Right atrium auricular region (tissue), 2 donors: ENCODE measurements around the gene MTRR. TPM values are rescaled to one million over a fixed set of nuclear protein-coding genes. Genes with fewer than 3 reads are reported as not detected.

ENCODE experiments used
- DNase-seq: peaks from one replicate; pipeline ENCODE4 v3.0.0-alpha.2; 2019; ENCODE audit warnings: low spot score
- H3K27ac ChIP-seq, 2 donors: fragments of 200-600 bp; sonication (generic); 1 replicate in 1 of 2; 2 replicates in 1 of 2; pipeline ENCODE4 v1.5.1; 2016 to 2019
- H3K27me3 ChIP-seq, 2 donors: fragments of 200-600 bp; sonication (generic); one replicate each; pipeline versions ENCODE4 v1.5.1 to v1.6.0; 2017 to 2019
- H3K36me3 ChIP-seq: fragments of 200-600 bp; sonication (generic); one replicate; pipeline ENCODE4 v1.5.1; 2016
- H3K4me1 ChIP-seq, 2 donors: fragments of 200-600 bp; sonication (generic); one replicate each; pipeline versions ENCODE4 v1.5.1 to v1.6.0; 2017 to 2019
- H3K4me3 ChIP-seq, 2 donors: fragments of 200-600 bp; sonication (generic); 1 replicate in 1 of 2; 2 replicates in 1 of 2; pipeline ENCODE4 v1.5.1; 2017 to 2019; ENCODE audit warnings: mild to moderate bottlenecking in 1 of 2, moderate library complexity in 1 of 2
- H3K9me3 ChIP-seq, 2 donors: fragments of 200-600 bp; sonication (generic); one replicate each; pipeline ENCODE4 v1.5.1; 2019
- total RNA-seq, 2 donors: library from RNA; depleted of rRNA; stranded (reverse); fragments of >200 nt; gene quantifications; one replicate each; pipeline ENCODE4 v1.1.0, GENCODE V29; 2016
- TF ChIP-seq, protein P1 (sequence below), 2 donors: fragments of 200-600 bp; sonication (generic); IDR thresholded peaks; one replicate each; pipeline ENCODE4 v1.5.1; 2019; ENCODE audit warnings: antibody characterized with exemption in 2 of 2

MTRR gene
- 10 to 100 TPM; 16.2 to 31.3 TPM for total RNA-seq

DNA sequence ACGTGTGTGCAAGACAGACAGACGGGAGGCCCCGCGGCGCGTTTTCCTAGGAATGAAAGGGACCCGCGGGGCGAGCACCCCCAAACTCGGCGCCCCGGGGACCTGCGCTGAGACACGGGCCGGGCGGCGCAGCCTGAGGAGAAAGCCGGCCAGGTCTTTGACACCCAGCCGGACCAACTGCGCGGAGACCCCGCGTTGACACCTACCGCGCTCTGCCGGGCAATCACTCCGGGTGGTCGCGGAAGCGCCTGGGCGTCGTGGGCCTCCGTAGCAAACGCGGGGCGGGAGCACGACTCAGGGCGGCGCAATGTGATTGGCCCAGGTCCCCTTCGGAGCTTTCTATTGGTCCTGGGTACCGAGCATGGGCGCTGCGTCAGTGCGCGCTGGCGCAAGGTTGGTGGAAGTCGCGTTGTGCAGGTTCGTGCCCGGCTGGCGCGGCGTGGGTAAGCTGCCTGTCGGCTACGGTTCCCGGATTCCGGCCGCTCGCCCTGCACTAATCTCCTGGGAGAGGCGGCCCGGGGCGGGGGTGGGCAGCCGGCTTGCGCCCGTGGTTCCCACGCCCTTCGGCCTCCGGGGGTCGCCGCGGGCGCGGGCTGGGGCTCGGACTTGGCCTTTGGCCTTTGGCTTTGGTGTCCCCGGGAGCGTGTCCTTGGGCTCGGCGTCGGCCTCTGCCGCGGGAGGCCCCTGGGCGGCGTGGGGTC is at the start of gene MTRR, which contains the start of gene FASTKD3:
TSS of gene MTRR (plus strand) at position 376 of the 701 bp plus-strand sequence. CDS start 1,647 bp downstream, outside the sequence.
TSS of gene FASTKD3 (minus strand) at position 259 of the 701 bp plus-strand sequence. CDS start 948 bp downstream, outside the sequence.
- H3K9me3 ChIP-seq, result no peaks in the 10 kb centered on the region
- H3K4me1 ChIP-seq, result peaks cover 0 to 30% of the 10 kb centered on the region in 2 donors
- no peaks in the 10 kb centered on the region for H3K36me3 ChIP-seq
- H3K27ac ChIP-seq, result peak within 1 kb of the TSS; percentile 82 to 87
- H3K4me3 ChIP-seq, result peak within 1 kb of the TSS; percentile 96 to 100
- TF ChIP-seq, protein P1, sequence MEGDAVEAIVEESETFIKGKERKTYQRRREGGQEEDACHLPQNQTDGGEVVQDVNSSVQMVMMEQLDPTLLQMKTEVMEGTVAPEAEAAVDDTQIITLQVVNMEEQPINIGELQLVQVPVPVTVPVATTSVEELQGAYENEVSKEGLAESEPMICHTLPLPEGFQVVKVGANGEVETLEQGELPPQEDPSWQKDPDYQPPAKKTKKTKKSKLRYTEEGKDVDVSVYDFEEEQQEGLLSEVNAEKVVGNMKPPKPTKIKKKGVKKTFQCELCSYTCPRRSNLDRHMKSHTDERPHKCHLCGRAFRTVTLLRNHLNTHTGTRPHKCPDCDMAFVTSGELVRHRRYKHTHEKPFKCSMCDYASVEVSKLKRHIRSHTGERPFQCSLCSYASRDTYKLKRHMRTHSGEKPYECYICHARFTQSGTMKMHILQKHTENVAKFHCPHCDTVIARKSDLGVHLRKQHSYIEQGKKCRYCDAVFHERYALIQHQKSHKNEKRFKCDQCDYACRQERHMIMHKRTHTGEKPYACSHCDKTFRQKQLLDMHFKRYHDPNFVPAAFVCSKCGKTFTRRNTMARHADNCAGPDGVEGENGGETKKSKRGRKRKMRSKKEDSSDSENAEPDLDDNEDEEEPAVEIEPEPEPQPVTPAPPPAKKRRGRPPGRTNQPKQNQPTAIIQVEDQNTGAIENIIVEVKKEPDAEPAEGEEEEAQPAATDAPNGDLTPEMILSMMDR (IDR thresholded peaks at IDR 0.05), result no peak
- peak; percentile 96 for DNase-seq
- no peaks in the 10 kb centered on the region for H3K27me3 ChIP-seq

GRCh38 chr5:7822449-7822848 is 46.5 kb upstream of the MTRR start:
- Histone ChIP-seq H3K27ac (no peak overlapping the region), H3K27me3 (no peaks in the 10 kb centered on the region), H3K4me1 (no peaks in the 10 kb centered on the region), H3K9me3 (no peaks in the 10 kb centered on the region), H3K4me3 (no peak overlapping the region), H3K36me3 (no peaks in the 10 kb centered on the region)
- no peak for DNase-seq
- TF ChIP-seq, protein P1 (IDR thresholded peaks at IDR 0.05), result no peak

DNA sequence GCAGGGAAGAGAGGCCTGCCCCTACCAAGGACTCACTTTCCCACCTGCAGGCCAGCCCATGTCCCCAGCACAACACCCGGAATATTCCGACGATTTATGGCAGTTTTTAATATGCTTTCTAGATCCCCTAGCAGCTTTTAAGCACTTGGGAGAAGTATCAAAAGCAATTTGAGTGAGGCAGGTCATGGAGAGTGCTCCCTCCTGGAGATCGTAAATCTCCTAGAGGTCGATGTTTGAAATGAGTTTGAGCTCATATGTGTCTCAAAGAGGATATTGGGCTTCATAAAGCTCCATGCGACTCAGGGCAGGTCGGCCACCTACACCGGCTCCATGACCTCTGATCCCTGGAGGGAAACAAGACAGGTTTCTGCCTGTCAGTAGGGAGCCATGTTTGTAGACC is 45.4 kb upstream of the MTRR start:
- Histone ChIP-seq H3K36me3 (no peaks in the 10 kb centered on the region), H3K4me3 (no peak overlapping the region), H3K27ac (no peak overlapping the region), H3K4me1 (no peaks in the 10 kb centered on the region), H3K9me3 (no peaks in the 10 kb centered on the region), H3K27me3 (no peaks in the 10 kb centered on the region)
- no peak for DNase-seq
- TF ChIP-seq, protein P1 (IDR thresholded peaks at IDR 0.05), result no peak

GRCh38 chr5:7824995-7825394 is 44.0 kb upstream of the MTRR start:
- no peak for DNase-seq
- Histone ChIP-seq H3K27ac (no peak overlapping the region), H3K36me3 (no peaks in the 10 kb centered on the region), H3K27me3 (no peaks in the 10 kb centered on the region), H3K9me3 (no peaks in the 10 kb centered on the region), H3K4me3 (no peak overlapping the region), H3K4me1 (no peaks in the 10 kb centered on the region)
- TF ChIP-seq, protein P1 (IDR thresholded peaks at IDR 0.05), result no peak

DNA sequence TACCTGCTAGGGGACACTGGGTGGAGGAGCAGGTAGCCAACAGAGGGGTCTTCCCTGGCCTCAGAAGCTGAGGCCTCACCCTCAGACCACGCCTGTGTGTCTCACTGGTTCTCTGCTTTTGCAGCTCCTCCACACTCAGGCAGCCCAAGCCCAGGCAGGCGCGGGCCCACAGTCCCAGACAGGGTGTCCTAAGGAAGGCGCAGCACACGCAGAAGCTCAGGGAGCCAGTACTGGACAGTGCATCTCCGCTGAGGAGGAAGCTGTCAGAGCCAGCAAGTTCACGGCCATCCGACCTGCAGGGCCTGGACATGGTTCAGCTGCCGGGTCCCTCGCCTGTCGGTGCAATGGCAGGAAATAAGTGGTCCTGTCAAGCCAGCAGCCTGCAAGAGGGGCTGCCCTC is 43.3 kb upstream of the MTRR start:
- H3K27ac ChIP-seq, result no peak overlapping the region
- no peaks in the 10 kb centered on the region for H3K4me1 ChIP-seq
- TF ChIP-seq, protein P1 (IDR thresholded peaks at IDR 0.05), result no peak
- no peak overlapping the region for H3K4me3 ChIP-seq
- no peaks in the 10 kb centered on the region for H3K36me3 ChIP-seq
- no peaks in the 10 kb centered on the region for H3K27me3 ChIP-seq
- no peaks in the 10 kb centered on the region for H3K9me3 ChIP-seq
- DNase-seq, result no peak
